ENCODE results near the gene DNASE1L1.

Gene DNASE1L1

DNA sequence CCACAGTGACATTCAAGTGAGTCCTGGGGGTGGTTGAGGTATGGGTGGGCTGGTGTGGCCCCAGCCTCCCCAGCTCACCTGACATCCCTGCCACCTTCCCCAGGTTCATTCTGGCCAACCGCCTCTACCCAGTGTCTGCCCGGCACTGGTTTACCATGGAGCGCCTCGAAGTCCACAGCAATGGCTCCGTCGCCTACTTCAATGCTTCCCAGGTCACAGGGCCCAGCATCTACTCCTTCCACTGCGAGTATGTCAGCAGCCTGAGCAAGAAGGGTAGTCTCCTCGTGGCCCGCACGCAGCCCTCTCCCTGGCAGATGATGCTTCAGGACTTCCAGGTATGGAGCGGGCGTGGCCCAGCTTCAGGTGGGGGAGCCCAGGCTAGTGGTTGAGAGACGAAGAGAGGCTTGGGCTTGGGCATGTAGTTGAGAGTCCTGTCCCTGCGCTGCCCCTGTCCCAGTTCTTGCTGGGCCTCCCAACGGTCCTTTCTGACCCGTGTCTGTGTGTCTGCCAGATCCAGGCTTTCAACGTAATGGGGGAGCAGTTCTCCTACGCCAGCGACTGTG, 26.2 kb upstream of the DNASE1L1 start:
- DNase-seq (ENCODE audit: insufficient read length) (no peak), FAIRE-seq (no peak)
- TF ChIP-seq POLR2AphosphoS5 (IDR thresholded peaks at IDR 0.05; ENCODE audit: low read depth, low read length) (no peak), POLR2A (IDR thresholded peaks at IDR 0.05; ENCODE audit: low read depth, low read length) (no peak), TAF1 (IDR thresholded peaks at IDR 0.05; ENCODE audit: borderline replicate concordance, low read depth, low read length) (no peak)

DNA sequence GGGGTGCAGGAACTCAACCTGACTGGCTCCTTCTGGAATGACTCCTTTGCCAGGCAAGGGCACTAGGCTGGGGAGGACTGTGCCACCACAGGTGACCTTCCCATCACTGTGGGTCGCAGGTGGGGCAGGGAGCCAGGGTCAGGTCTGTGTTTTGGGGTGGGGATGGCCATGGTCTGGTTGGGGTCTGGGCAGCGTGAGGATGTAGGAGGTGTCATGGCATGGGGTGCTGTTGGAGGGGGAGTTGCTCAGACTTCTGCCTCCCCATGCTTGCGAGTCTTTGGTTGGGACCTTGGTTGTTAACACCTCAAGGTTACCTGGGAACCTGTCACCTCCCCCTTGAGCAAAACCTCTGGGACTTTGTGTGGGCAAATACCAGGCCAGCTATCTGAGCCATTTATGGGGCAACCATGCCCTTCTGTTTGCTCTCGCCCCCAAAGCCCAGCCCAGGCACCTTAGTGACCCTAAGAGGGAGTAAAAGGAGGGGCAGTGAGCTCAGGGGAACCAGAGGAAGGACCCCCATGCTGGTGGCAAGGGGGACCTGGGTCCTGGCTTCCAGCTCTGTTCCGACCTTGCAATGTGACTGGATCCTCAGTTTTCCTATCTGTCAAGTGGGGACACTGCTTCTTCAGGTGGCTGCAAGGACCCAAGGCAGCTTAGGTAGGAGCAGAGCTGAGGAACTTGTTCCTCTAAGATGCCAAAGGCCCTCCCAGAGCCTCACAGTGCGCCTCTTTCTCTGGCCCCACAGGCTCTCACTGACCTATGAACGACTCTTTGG, 25.5 kb upstream of the DNASE1L1 start:
- TF ChIP-seq POLR2AphosphoS5 (IDR thresholded peaks at IDR 0.05; ENCODE audit: low read depth, low read length) = no peak
- no peak for TF ChIP-seq TAF1 (IDR thresholded peaks at IDR 0.05; ENCODE audit: borderline replicate concordance, low read depth, low read length)
- TF ChIP-seq POLR2A (IDR thresholded peaks at IDR 0.05; ENCODE audit: low read depth, low read length) = no peak
- DNase-seq (ENCODE audit: insufficient read length) = no peak
- no peak for FAIRE-seq

DNA sequence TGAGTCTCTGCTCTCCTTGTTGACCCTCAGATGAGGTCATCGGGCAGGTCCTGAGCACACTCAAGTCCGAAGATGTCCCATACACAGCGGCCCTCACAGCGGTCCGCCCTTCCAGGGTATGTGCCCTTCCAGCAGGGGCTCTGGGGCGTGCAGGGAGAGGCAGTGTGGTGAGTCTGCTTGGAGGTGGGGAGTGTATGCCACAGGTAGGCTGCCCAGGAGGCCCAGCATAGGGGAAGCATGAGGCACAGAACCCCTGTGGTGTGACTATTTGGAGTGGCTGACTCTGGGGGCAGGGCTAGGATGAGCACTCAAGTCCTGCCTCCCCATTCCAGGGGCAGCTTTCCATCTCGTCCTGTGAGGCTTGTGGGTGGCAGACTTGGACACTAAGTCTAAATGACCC, 24.6 kb upstream of the DNASE1L1 start:
- TF ChIP-seq POLR2A (IDR thresholded peaks at IDR 0.05; ENCODE audit: low read depth, low read length) = no peak
- DNase-seq (ENCODE audit: insufficient read length) (no peak), FAIRE-seq (no peak)

DNA sequence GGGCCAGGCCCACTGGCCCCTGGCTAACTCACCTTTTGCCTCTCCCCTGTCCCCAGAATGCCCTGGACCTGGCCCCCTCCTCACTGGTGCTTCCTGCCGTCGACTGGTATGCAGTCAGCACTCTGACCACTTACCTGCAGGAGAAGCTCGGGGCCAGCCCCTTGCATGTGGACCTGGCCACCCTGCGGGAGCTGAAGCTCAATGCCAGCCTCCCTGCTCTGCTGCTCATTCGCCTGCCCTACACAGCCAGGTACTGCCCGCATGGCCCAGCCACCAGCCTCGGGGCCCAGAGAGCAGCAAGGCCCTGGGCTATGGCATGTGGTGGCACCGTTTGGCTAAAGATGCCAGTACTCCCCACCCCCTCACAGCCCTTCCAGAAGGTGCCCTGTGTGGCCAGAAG, 23.2 kb upstream of the DNASE1L1 start:
- FAIRE-seq = no peak
- no peak for DNase-seq (ENCODE audit: insufficient read length)

DNA sequence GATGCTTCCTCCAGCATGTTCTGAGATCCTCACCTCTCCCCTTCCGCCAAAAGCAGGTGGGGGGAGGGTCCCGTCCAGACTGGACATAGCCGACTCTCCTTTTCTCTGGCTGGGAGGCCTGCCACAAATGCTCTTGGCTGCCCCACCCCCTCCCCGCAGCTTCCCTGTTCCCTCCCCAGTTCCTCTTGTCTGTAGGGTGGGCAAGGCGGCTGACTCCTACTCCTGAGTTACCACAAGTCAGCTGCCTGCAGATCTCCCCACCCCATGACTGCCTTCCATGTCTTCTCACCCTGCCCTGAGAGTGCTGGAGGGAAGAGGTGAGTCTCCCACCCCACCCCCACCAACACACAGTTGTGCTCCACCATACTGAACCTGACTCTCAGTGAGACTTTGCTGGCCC, 22.3 kb upstream of the DNASE1L1 start:
- FAIRE-seq (no peak), DNase-seq (ENCODE audit: insufficient read length) (no peak)
- TF ChIP-seq POLR2A (IDR thresholded peaks at IDR 0.05; ENCODE audit: low read depth, low read length) (no peak), POLR2AphosphoS5 (IDR thresholded peaks at IDR 0.05; ENCODE audit: low read depth, low read length) (no peak), TAF1 (IDR thresholded peaks at IDR 0.05; ENCODE audit: borderline replicate concordance, low read depth, low read length) (no peak)

More for the DNA sequence above, 23.2 kb upstream of the DNASE1L1 start:
- TF ChIP-seq POLR2AphosphoS5 (IDR thresholded peaks at IDR 0.05; ENCODE audit: low read depth, low read length) (no peak), TAF1 (IDR thresholded peaks at IDR 0.05; ENCODE audit: borderline replicate concordance, low read depth, low read length) (no peak), POLR2A (IDR thresholded peaks at IDR 0.05; ENCODE audit: low read depth, low read length) (no peak)

DNA sequence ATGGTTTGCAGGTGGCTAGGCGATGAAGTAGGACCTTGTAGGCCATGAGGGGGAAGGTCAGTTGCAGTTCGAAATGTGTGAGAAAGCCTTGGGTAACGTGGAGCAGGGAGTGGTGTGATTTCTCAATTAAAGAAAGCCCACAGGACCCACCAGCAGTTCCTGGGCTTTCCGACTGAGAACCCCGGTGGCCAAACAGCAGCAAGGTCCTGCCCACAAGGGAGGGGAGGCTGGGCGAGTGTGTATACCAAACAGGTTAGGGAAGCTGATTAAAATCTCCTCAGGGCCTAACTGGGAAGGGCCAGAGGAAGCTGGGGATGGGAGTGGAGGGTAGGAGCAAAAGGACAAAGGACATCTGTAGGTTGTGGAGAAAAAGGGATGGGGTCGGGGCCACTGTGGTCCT, 21.9 kb upstream of the DNASE1L1 start:
- TF ChIP-seq POLR2A (IDR thresholded peaks at IDR 0.05; ENCODE audit: low read depth, low read length) (no peak), POLR2AphosphoS5 (IDR thresholded peaks at IDR 0.05; ENCODE audit: low read depth, low read length) (no peak), TAF1 (IDR thresholded peaks at IDR 0.05; ENCODE audit: borderline replicate concordance, low read depth, low read length) (no peak)
- DNase-seq (ENCODE audit: insufficient read length) (no peak), FAIRE-seq (no peak)

DNA sequence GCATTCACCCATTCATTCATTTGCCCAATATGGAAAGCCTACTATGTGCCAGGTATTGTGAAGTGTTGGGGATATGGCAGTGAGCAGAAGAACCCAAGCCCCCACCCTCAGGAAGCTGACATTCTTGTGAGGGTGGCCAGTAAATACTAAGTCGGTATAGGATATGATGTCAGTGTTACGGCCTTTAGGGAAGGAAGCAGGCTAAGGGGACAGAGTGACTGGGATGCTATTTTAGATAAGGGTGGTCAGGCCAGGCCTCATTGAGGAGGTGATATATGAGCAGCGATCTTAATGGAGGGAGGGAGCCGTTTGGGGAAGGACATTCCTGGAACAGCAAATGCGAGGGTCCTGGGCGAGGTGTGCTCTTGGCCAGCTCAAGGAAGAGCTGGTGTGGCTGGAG, 21.4 kb upstream of the DNASE1L1 start:
- DNase-seq (ENCODE audit: insufficient read length) (no peak), FAIRE-seq (no peak)
- TF ChIP-seq POLR2A (IDR thresholded peaks at IDR 0.05; ENCODE audit: low read depth, low read length) (no peak), TAF1 (IDR thresholded peaks at IDR 0.05; ENCODE audit: borderline replicate concordance, low read depth, low read length) (no peak), POLR2AphosphoS5 (IDR thresholded peaks at IDR 0.05; ENCODE audit: low read depth, low read length) (no peak)

DNA sequence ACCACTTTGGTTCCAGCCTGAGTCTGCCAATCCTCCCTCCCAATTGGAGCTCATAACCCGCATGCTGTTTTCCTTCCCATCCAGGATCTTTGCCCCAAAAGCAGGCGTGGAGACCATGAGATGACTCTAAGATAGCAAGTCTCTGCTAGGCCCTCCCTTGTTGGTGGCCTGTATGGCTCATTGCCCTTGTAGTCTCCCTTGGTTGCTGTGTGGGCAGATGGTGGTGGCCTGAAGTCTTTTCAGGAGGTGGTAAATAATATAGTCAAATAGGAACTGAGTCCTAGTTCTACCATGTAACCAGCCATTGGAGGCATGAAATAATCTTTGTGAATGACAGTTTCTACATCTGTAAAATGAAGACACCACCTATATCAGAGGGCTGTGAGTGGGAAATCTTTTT, 20.7 kb upstream of the DNASE1L1 start:
- DNase-seq (ENCODE audit: insufficient read length) = no peak
- FAIRE-seq = no peak
- no peak for TF ChIP-seq POLR2AphosphoS5 (IDR thresholded peaks at IDR 0.05; ENCODE audit: low read depth, low read length)
- no peak for TF ChIP-seq TAF1 (IDR thresholded peaks at IDR 0.05; ENCODE audit: borderline replicate concordance, low read depth, low read length)
- no peak for TF ChIP-seq POLR2A (IDR thresholded peaks at IDR 0.05; ENCODE audit: low read depth, low read length)

DNA sequence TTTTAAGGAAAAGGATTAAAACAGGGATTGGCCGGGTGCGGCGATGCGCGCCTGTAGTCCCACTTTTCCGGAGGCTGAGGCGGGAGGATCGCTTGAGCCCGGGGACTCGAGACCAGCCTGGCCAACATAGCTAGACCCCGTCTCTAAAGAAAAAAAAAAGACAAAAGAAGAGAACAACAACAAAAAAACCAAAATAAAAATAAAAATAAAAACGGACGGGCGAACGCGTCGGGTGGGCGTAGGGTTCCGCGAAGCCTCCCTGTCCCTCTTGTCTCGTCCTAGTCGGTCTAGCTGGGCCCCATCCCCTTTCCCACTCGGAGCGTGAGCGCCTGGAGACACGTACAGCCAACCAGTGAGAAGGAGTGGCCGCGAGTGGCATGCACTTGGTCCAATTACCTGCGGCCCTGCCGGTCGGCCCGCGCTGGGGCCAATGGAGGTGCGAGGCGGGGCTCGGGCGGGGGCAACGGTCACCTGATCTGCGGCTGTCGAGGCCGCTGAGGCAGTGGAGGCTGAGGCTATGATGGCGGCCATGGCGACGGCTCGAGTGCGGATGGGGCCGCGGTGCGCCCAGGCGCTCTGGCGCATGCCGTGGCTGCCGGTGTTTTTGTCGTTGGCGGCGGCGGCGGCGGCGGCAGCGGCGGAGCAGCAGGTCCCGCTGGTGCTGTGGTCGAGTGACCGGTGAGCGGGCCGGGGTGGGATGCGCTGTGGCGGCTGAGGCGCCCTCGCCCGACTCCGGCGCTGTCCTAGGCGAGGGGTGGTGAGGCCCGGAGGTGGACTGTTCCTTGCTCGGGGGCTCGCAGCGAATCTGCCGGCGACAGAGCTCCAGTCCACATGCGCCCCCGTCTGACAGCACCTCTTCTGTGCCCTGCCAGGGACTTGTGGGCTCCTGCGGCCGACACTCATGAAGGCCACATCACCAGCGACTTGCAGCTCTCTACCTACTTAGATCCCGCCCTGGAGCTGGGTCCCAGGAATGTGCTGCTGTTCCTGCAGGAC, 19.4 kb upstream of the DNASE1L1 start, which contains the start of gene ATP6AP1:
Gene ATP6AP1, plus strand, starts transcription at position 502 of the 996 bp plus-strand sequence. Its CDS starts 16 bp downstream, at position 518.
- peak; percentile 85 for DNase-seq (ENCODE audit: insufficient read length)
- TF ChIP-seq POLR2A (IDR thresholded peaks at IDR 0.05; ENCODE audit: low read depth, low read length) (peak; percentile 57; the same call in 1 of the 2 replicates), TAF1 (IDR thresholded peaks at IDR 0.05; ENCODE audit: borderline replicate concordance, low read depth, low read length) (no peak), POLR2AphosphoS5 (IDR thresholded peaks at IDR 0.05; ENCODE audit: low read depth, low read length) (no peak)
- peak; percentile 94 for FAIRE-seq

DNA sequence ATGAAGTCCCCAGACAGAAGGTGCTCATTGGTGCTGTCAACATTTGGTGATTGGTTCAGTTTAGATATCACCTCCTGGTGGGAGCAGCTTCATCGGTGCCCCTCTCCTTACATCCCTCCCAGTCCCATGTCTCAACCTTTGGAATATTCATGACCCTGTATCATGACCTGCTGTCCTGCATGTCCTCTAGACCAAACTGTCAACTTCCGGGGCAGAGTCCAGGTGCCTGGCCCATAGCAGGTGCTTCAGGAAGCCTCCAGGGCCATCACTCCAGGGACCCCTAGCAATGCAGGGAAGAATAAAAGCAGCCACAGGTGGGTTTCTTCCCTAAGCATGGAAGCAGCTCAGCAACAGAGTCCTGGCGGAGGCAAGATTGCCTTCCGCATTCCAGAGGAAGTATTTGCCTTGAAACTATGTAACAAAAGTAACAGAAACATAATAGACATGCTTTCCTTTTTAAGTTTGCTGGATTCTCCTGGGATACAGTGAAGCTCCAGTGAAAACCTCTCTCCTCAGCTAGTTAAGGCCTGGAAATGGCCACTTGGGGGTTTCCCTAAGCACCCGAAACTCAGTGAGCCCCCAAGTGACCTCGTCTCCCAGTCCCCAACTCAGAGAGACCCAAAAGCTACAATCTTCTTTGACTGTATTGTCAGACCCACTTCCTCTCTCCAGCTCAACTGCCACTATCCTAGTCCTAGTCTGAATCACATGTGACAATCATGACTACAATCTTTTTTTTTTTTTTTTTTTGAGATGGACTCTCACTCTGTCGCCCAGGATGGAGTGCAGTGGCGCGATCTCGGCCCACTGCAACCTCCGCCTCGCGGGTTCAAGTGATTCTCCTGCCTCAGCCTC, 18.1 kb upstream of the DNASE1L1 start:
- TF ChIP-seq POLR2AphosphoS5 (IDR thresholded peaks at IDR 0.05; ENCODE audit: low read depth, low read length) = no peak
- no peak for TF ChIP-seq POLR2A (IDR thresholded peaks at IDR 0.05; ENCODE audit: low read depth, low read length)
- TF ChIP-seq TAF1 (IDR thresholded peaks at IDR 0.05; ENCODE audit: borderline replicate concordance, low read depth, low read length) = no peak
- no peak for DNase-seq (ENCODE audit: insufficient read length)
- no peak for FAIRE-seq

All from GM12892 (cell line).